HEK293 (cell line): ENCODE measurements around the gene ILF3.
A peak's percentile ranks its signal among the peaks of the same experiment; 100 is the strongest.

Experiments
- CTCF ChIA-PET: fragments of 350-600 bp; formaldehyde crosslinking; extraction: SDS; loops from one replicate; lab custom pipeline; 2021; ENCODE audit warnings: antibody characterized with exemption; lab: Yijun Ruan, JAX
- POLR2A ChIA-PET: fragments of 300-600 bp; formaldehyde crosslinking; extraction: SDS; loops from one replicate; lab custom pipeline; 2020; ENCODE audit warnings: antibody characterized with exemption, inconsistent platforms; lab: Yijun Ruan, JAX
- H3K27ac ChIP-seq: fragments of 200-500 bp; sonication (Bioruptor generic); 2 replicates; pipeline ENCODE4 v1.5.1; 2014; ENCODE audit warnings: low read depth, low read length, control low read depth, inconsistent platforms; ENCODE audit errors: extremely low read depth
- H3K36me3 ChIP-seq, 2 experiments: fragments of 200-500 bp in 1 of 2; sonication (Bioruptor generic) in 1 of 2; 1 replicate in 1 of 2; 2 replicates in 1 of 2; pipeline ENCODE4 v1.5.1; 2014 to 2017; ENCODE audit warnings: inconsistent platforms in 2 of 2, low read length in 2 of 2; ENCODE audit not compliant: control insufficient read depth in 2 of 2, insufficient read depth in 1 of 2
- H3K4me1 ChIP-seq: fragments of 200-500 bp; sonication (Bioruptor generic); 2 replicates; pipeline ENCODE4 v1.5.1; 2014; ENCODE audit warnings: mild to moderate bottlenecking, low read length, inconsistent platforms; ENCODE audit not compliant: control insufficient read depth, insufficient read depth
- H3K4me3 ChIP-seq: 2 replicates; pipeline ENCODE4 v1.5.1; 2011; ENCODE audit warnings: low read depth, mild to moderate bottlenecking, control low read depth, low read length, moderate library complexity
- H3K9me3 ChIP-seq: fragments of 200-500 bp; sonication (Bioruptor generic); 2 replicates; pipeline ENCODE4 v1.5.1; 2014; ENCODE audit warnings: low read depth, low read length, inconsistent platforms; ENCODE audit not compliant: control insufficient read depth, insufficient read depth
- GLI2 ChIP-seq: fragments of 450-650 bp; formaldehyde crosslinking; IDR thresholded peaks from 2 replicates; pipeline ENCODE4; 2017; ENCODE audit warnings: missing biosample characterization, missing genetic modification characterization, low read depth, borderline replicate concordance
- HOXD13 ChIP-seq: sonication (generic); formaldehyde crosslinking; IDR thresholded peaks from 2 replicates; pipeline ENCODE4 v1.8.0; 2022; ENCODE audit warnings: missing genetic modification reagents, borderline replicate concordance
- SCRT1 ChIP-seq: fragments of 450-650 bp; formaldehyde crosslinking; IDR thresholded peaks from 2 replicates; pipeline ENCODE4 v1.5.1; 2016; ENCODE audit warnings: missing biosample characterization, missing genetic modification characterization, borderline replicate concordance
- SP7 ChIP-seq: fragments of 450-650 bp; formaldehyde crosslinking; IDR thresholded peaks from 2 replicates; pipeline ENCODE4 v1.5.1; 2016; ENCODE audit warnings: missing biosample characterization, missing genetic modification characterization
- ZNF184 ChIP-seq: fragments of 450-650 bp; IDR thresholded peaks from 2 replicates; pipeline ENCODE4 v1.5.1; 2018; ENCODE audit warnings: missing biosample characterization, mild to moderate bottlenecking, missing genetic modification characterization
- ZNF223 ChIP-seq: fragments of 450-650 bp; formaldehyde crosslinking; IDR thresholded peaks from 2 replicates; pipeline ENCODE4 v1.5.1; 2016; ENCODE audit warnings: missing biosample characterization, missing genetic modification characterization
- ZNF302 ChIP-seq: fragments of 450-650 bp; formaldehyde crosslinking; IDR thresholded peaks from 2 replicates; pipeline ENCODE4 v1.5.1; 2016; ENCODE audit warnings: missing biosample characterization, missing genetic modification characterization, low read depth
- ZNF341 ChIP-seq: fragments of 450-650 bp; formaldehyde crosslinking; IDR thresholded peaks from 2 replicates; pipeline ENCODE4; 2016; ENCODE audit warnings: low read depth, missing biosample characterization, missing genetic modification characterization
- ZNF350 ChIP-seq: fragments of 450-650 bp; formaldehyde crosslinking; IDR thresholded peaks from 2 replicates; pipeline ENCODE4 v1.5.0; 2017; ENCODE audit warnings: missing biosample characterization, mild to moderate bottlenecking, missing genetic modification characterization
- ZNF423 ChIP-seq: fragments of 450-650 bp; formaldehyde crosslinking; IDR thresholded peaks from 2 replicates; pipeline ENCODE4 v1.5.1; 2016; ENCODE audit warnings: missing biosample characterization, missing genetic modification characterization
- ZNF514 ChIP-seq: fragments of 450-650 bp; formaldehyde crosslinking; IDR thresholded peaks from 2 replicates; pipeline ENCODE4 v1.5.1; 2016; ENCODE audit warnings: missing biosample characterization, missing genetic modification characterization
- ZNF558 ChIP-seq: fragments of 450-650 bp; formaldehyde crosslinking; IDR thresholded peaks from 2 replicates; pipeline ENCODE4 v1.5.1; 2016; ENCODE audit warnings: missing biosample characterization, missing genetic modification characterization
- ZNF701 ChIP-seq: fragments of 450-650 bp; formaldehyde crosslinking; IDR thresholded peaks from 2 replicates; pipeline ENCODE4 v1.5.1; 2016; ENCODE audit warnings: missing biosample characterization, missing genetic modification characterization
- ZNF785 ChIP-seq: fragments of 450-650 bp; formaldehyde crosslinking; IDR thresholded peaks from 2 replicates; pipeline ENCODE4 v1.5.1; 2016; ENCODE audit warnings: missing biosample characterization, missing genetic modification characterization
- ZSCAN23 ChIP-seq: fragments of 450-650 bp; formaldehyde crosslinking; IDR thresholded peaks from 2 replicates; pipeline ENCODE4 v1.5.1; 2016; ENCODE audit warnings: missing biosample characterization, missing genetic modification characterization
- ZSCAN30 ChIP-seq: fragments of 450-650 bp; IDR thresholded peaks from 2 replicates; pipeline ENCODE4 v1.5.1; 2018; ENCODE audit warnings: missing biosample characterization, mild to moderate bottlenecking, missing genetic modification characterization, moderate library complexity
- TF ChIP-seq, protein P1 (sequence below): fragments of 450-650 bp; formaldehyde crosslinking; IDR thresholded peaks from 2 replicates; pipeline ENCODE4 v1.5.1; 2017; ENCODE audit warnings: missing biosample characterization, mild to moderate bottlenecking, missing genetic modification characterization, moderate library complexity
- TF ChIP-seq, protein P2 (sequence below): fragments of 450-650 bp; formaldehyde crosslinking; optimal IDR thresholded peaks from 2 replicates; pipeline ENCODE3; 2016; ENCODE audit warnings: missing biosample characterization, mild to moderate bottlenecking, missing genetic modification characterization
- TF ChIP-seq, protein P3 (sequence below): fragments of 450-650 bp; formaldehyde crosslinking; IDR thresholded peaks from 2 replicates; pipeline ENCODE4 v1.5.0; 2017; ENCODE audit warnings: missing biosample characterization, missing genetic modification characterization, borderline replicate concordance
- TF ChIP-seq, protein P4 (sequence below): sonication (generic); formaldehyde crosslinking; IDR thresholded peaks from 2 replicates; pipeline ENCODE4 v1.8.1; 2022; ENCODE audit warnings: mild to moderate bottlenecking, moderate library complexity, missing genetic modification reagents

ILF3 gene

DNA sequence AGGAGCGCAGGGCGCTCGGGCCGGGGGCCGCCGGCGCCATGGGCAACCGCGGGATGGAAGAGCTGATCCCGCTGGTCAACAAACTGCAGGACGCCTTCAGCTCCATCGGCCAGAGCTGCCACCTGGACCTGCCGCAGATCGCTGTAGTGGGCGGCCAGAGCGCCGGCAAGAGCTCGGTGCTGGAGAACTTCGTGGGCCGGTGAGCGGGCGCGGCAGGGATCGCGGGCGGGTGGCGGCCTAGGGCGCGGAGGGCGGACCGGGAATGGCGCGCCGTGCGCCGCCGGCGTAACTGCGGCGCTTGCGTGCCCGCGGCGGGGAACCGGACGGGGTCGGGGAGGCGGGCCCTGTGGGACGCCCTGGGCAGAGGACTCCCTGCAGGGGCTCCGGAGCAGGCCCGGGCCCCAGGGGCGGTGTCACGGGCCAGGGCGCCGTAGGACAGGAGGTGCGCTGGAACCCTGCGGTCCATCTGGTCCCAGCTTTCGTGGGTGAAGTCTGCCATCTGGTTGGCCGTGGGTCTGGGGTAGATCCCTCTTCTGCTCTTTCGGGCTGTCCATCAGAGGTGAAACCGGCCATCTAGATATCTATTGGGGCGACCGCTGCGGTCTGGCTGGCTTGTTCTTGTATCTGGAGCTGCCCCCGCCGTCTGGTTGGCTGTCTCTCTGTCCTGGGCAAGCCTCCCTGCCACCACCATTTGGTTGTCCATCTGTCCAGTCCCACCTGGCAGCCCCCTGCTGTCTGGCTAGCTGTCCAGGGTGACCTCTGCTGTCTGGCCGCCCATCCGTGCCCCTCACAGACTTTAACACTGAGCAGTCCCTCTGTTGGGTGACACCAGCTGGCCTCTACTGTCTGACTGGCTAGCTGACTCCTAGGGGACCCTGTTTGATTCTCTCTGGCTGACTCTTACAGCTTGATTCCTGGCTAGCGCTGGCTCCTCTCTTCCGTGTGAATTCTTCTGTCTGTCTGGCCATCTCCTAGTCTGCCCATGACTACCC is 64.4 kb downstream of the ILF3 start (continued):
- 0 out of 2 replicates have a peak, but pooled peaks have one; percentile 44 for TF ChIP-seq ZSCAN30 (tag by site-specific recombination)
- TF ChIP-seq, protein P1, sequence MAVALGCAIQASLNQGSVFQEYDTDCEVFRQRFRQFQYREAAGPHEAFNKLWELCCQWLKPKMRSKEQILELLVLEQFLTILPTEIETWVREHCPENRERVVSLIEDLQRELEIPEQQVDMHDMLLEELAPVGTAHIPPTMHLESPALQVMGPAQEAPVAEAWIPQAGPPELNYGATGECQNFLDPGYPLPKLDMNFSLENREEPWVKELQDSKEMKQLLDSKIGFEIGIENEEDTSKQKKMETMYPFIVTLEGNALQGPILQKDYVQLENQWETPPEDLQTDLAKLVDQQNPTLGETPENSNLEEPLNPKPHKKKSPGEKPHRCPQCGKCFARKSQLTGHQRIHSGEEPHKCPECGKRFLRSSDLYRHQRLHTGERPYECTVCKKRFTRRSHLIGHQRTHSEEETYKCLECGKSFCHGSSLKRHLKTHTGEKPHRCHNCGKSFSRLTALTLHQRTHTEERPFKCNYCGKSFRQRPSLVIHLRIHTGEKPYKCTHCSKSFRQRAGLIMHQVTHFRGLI (tag by site-specific recombination): no peak
- peak; percentile 91 for TF ChIP-seq ZNF341
- TF ChIP-seq ZNF701 (tag by site-specific recombination): no peak
- TF ChIP-seq, protein P2, sequence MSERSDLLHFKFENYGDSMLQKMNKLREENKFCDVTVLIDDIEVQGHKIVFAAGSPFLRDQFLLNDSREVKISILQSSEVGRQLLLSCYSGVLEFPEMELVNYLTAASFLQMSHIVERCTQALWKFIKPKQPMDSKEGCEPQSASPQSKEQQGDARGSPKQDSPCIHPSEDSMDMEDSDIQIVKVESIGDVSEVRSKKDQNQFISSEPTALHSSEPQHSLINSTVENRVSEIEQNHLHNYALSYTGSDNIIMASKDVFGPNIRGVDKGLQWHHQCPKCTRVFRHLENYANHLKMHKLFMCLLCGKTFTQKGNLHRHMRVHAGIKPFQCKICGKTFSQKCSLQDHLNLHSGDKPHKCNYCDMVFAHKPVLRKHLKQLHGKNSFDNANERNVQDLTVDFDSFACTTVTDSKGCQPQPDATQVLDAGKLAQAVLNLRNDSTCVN: peak; percentile 62
- TF ChIP-seq HOXD13 (CRISPR knock-in tag): no peak
- TF ChIP-seq ZSCAN23 (tag by site-specific recombination): no peak
- 0 out of 2 replicates have a peak, but pooled peaks have one; percentile 22 for TF ChIP-seq ZNF785 (tag by site-specific recombination)

DNA sequence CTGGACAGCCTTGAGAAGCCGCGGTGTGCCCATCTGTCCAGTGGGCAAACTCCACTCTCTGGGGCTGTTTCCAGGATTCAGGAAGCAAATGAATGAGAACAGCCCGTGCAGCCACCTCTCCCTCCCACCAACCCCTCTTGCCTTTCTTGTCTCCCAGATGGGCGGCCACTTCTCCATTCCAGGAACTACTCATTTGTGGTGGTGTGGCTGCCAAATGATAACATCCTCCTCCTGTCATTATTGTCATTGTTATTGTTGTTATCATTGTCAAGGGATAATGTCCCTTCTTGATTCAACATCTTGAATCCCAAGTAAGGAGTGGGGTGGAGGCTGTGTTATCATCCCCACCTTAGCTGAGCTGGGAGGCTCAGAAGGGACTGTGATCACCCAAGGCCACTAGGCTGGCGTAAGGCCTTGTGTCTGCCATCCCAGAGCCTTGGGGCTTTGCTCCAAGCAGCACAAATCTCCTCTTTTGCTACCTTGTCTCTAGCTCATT is 65.4 kb downstream of the ILF3 start:
- H3K9me3 ChIP-seq: no peaks in the 10 kb centered on the region
- ChIA-PET POLR2A (interaction anchor here (0.7 to 3.6 kb wide), 3 partner anchors 26 to 145 kb away, joined by 5 to 39 read pairs (median 5); partner anchors contain the start of gene TMED1), CTCF (interaction anchor here (0.5 to 2.2 kb wide), 5 partner anchors 20 to 150 kb away, joined by 3 to 10 read pairs (median 3); no protein-coding TSS in a partner anchor)
- peaks cover 0 to 21% of the 10 kb centered on the region in 2 experiments; a peak in 2 of 3 replicates for H3K36me3 ChIP-seq
- H3K4me3 ChIP-seq: peak overlapping the region; percentile 97
- H3K4me1 ChIP-seq: no peaks in the 10 kb centered on the region
- TF ChIP-seq ZNF302: no peak
- no peak for TF ChIP-seq ZNF558 (tag by site-specific recombination)
- 0 out of 2 replicates have a peak, but pooled peaks have one; percentile 44 for TF ChIP-seq SP7 (tag by site-specific recombination)
- no peak for TF ChIP-seq SCRT1 (tag by site-specific recombination)
- no peak for TF ChIP-seq ZNF223
- no peak for TF ChIP-seq ZNF423 (tag by site-specific recombination)
- TF ChIP-seq ZNF514: no peak
- TF ChIP-seq ZNF184 (tag by site-specific recombination): no peak
- TF ChIP-seq ZNF341: peak; percentile 68
- TF ChIP-seq, protein P3, sequence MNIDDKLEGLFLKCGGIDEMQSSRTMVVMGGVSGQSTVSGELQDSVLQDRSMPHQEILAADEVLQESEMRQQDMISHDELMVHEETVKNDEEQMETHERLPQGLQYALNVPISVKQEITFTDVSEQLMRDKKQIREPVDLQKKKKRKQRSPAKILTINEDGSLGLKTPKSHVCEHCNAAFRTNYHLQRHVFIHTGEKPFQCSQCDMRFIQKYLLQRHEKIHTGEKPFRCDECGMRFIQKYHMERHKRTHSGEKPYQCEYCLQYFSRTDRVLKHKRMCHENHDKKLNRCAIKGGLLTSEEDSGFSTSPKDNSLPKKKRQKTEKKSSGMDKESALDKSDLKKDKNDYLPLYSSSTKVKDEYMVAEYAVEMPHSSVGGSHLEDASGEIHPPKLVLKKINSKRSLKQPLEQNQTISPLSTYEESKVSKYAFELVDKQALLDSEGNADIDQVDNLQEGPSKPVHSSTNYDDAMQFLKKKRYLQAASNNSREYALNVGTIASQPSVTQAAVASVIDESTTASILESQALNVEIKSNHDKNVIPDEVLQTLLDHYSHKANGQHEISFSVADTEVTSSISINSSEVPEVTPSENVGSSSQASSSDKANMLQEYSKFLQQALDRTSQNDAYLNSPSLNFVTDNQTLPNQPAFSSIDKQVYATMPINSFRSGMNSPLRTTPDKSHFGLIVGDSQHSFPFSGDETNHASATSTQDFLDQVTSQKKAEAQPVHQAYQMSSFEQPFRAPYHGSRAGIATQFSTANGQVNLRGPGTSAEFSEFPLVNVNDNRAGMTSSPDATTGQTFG (tag by site-specific recombination): no peak
- TF ChIP-seq, protein P4, sequence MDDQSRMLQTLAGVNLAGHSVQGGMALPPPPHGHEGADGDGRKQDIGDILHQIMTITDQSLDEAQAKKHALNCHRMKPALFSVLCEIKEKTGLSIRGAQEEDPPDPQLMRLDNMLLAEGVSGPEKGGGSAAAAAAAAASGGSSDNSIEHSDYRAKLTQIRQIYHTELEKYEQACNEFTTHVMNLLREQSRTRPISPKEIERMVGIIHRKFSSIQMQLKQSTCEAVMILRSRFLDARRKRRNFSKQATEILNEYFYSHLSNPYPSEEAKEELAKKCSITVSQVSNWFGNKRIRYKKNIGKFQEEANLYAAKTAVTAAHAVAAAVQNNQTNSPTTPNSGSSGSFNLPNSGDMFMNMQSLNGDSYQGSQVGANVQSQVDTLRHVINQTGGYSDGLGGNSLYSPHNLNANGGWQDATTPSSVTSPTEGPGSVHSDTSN: no peak
- no peak for TF ChIP-seq ZNF350 (tag by site-specific recombination)
- TF ChIP-seq GLI2 (tag by site-specific recombination): no peak
- H3K27ac ChIP-seq: no peak overlapping the region
